ENCODE data around the gene ATP1A1.

- TF ChIP-seq CTCF (IDR thresholded peaks at IDR 0.05; ENCODE audit: low read length) (no peak), EZH2phosphoT487 (IDR thresholded peaks at IDR 0.05; ENCODE audit: low read length) (no peak)
Measured at GRCh38 chr1:116361648-116362047, 11.4 kb upstream of the ATP1A1 start.

All from MM.1S (cell line).